ENCODE measurements around the gene LVRN. TPM values are rescaled to one million over a fixed set of nuclear protein-coding genes. Genes with fewer than 3 reads are reported as not detected.

LVRN gene
- polyA plus RNA-seq, 3 donors from 2014 or later, result not detected

- Mint-ChIP-seq H3K27me3 (ENCODE audit: low read depth in 3 of 3) (peaks cover 2 to 5% (median 3%) of the 10 kb centered on the region in 3 donors), H3K27ac (no peak overlapping the region), H3K4me3 (peak overlapping the region in 2 of 5 donors; percentile 14 to 27), H3K4me1 (peaks cover 0 to 13% of the 10 kb centered on the region in 2 donors), H3K9me3 (peaks cover 0 to 7% (median 0%) of the 10 kb centered on the region in 6 donors), H3K36me3 (no peaks in the 10 kb centered on the region)
- no peak for DNase-seq
Observed at GRCh38 chr5:115977096-115977495, 14.8 kb downstream of the LVRN start.

GRCh38 chr5:115977988-115978387 lies 15.7 kb downstream of the LVRN start:
- Mint-ChIP-seq H3K27ac (no peak overlapping the region), H3K9me3 (peaks cover 0 to 7% (median 0%) of the 10 kb centered on the region in 6 donors), H3K27me3 (ENCODE audit: low read depth in 3 of 3) (peaks cover 2 to 5% (median 3%) of the 10 kb centered on the region in 3 donors), H3K4me1 (peaks cover 0 to 13% of the 10 kb centered on the region in 2 donors), H3K4me3 (no peak overlapping the region), H3K36me3 (no peaks in the 10 kb centered on the region)
- DNase-seq, result no peak

GRCh38 chr5:115978779-115979178 lies 16.5 kb downstream of the LVRN start:
- no peak overlapping the region for H3K4me3 Mint-ChIP-seq
- no peak for DNase-seq
- peaks cover 0 to 13% of the 10 kb centered on the region in 2 donors for H3K4me1 Mint-ChIP-seq
- H3K9me3 Mint-ChIP-seq, result peaks cover 0 to 7% (median 0%) of the 10 kb centered on the region in 6 donors
- H3K27me3 Mint-ChIP-seq (ENCODE audit: low read depth in 3 of 3), result peaks cover 2 to 5% (median 3%) of the 10 kb centered on the region in 3 donors
- H3K36me3 Mint-ChIP-seq, result no peaks in the 10 kb centered on the region
- no peak overlapping the region for H3K27ac Mint-ChIP-seq

GRCh38 chr5:115979201-115980041 lies 17.1 kb downstream of the LVRN start:
- Mint-ChIP-seq H3K27ac (no peak overlapping the region), H3K36me3 (no peaks in the 10 kb centered on the region), H3K4me3 (no peak overlapping the region), H3K27me3 (ENCODE audit: low read depth in 3 of 3) (peaks cover 2 to 5% (median 3%) of the 10 kb centered on the region in 3 donors), H3K9me3 (peaks cover 0 to 7% (median 0%) of the 10 kb centered on the region in 6 donors), H3K4me1 (peaks cover 0 to 13% of the 10 kb centered on the region in 2 donors)
- no peak for DNase-seq

GRCh38 chr5:115983519-115983918 lies 21.2 kb downstream of the LVRN start:
- Mint-ChIP-seq H3K27me3 (ENCODE audit: low read depth in 3 of 3) (peaks cover 0 to 4% (median 2%) of the 10 kb centered on the region in 3 donors), H3K4me3 (no peak overlapping the region), H3K9me3 (peaks cover 0 to 2% (median 0%) of the 10 kb centered on the region in 6 donors), H3K4me1 (no peaks in the 10 kb centered on the region), H3K27ac (no peak overlapping the region), H3K36me3 (no peaks in the 10 kb centered on the region)
- no peak for DNase-seq

- H3K27me3 Mint-ChIP-seq (ENCODE audit: low read depth in 3 of 3), result peaks cover 0 to 5% (median 3%) of the 10 kb centered on the region in 3 donors
- no peaks in the 10 kb centered on the region for H3K4me1 Mint-ChIP-seq
- H3K4me3 Mint-ChIP-seq, result no peak overlapping the region
- no peaks in the 10 kb centered on the region for H3K9me3 Mint-ChIP-seq
- DNase-seq, result no peak
- no peaks in the 10 kb centered on the region for H3K36me3 Mint-ChIP-seq
- H3K27ac Mint-ChIP-seq, result no peak overlapping the region
Observed at GRCh38 chr5:115985802-115986757, 23.8 kb downstream of the LVRN start.

GRCh38 chr5:115988002-115988401 lies 25.7 kb downstream of the LVRN start:
- no peak overlapping the region for H3K27ac Mint-ChIP-seq
- no peaks in the 10 kb centered on the region for H3K9me3 Mint-ChIP-seq
- H3K4me1 Mint-ChIP-seq, result no peaks in the 10 kb centered on the region
- no peaks in the 10 kb centered on the region for H3K36me3 Mint-ChIP-seq
- H3K4me3 Mint-ChIP-seq, result no peak overlapping the region
- DNase-seq, result no peak
- peaks cover 0 to 7% (median 2%) of the 10 kb centered on the region in 3 donors for H3K27me3 Mint-ChIP-seq (ENCODE audit: low read depth in 3 of 3)

- Mint-ChIP-seq H3K9me3 (peaks cover 0 to 2% (median 0%) of the 10 kb centered on the region in 6 donors), H3K27me3 (ENCODE audit: low read depth in 3 of 3) (peaks cover 0 to 10% (median 2%) of the 10 kb centered on the region in 3 donors), H3K4me3 (no peak overlapping the region), H3K4me1 (no peaks in the 10 kb centered on the region), H3K27ac (no peak overlapping the region), H3K36me3 (no peaks in the 10 kb centered on the region)
- no peak for DNase-seq
Observed at GRCh38 chr5:115992848-115993350, 30.6 kb downstream of the LVRN start.

- H3K27me3 Mint-ChIP-seq (ENCODE audit: low read depth in 3 of 3), result peaks cover 0 to 10% (median 0%) of the 10 kb centered on the region in 3 donors
Observed at GRCh38 chr5:115995351-115995750, 33.1 kb downstream of the LVRN start.

GRCh38 chr5:116002116-116002906 lies 40.0 kb downstream of the LVRN start:
- DNase-seq, result no peak
- H3K27me3 Mint-ChIP-seq (ENCODE audit: low read depth in 3 of 3), result no peaks in the 10 kb centered on the region
- no peak overlapping the region for H3K27ac Mint-ChIP-seq
- H3K4me1 Mint-ChIP-seq, result no peaks in the 10 kb centered on the region
- no peaks in the 10 kb centered on the region for H3K9me3 Mint-ChIP-seq
- H3K4me3 Mint-ChIP-seq, result no peak overlapping the region
- no peaks in the 10 kb centered on the region for H3K36me3 Mint-ChIP-seq

More at GRCh38 chr5:115995351-115995750, 33.1 kb downstream of the LVRN start:
- H3K4me1 Mint-ChIP-seq, result no peaks in the 10 kb centered on the region
- no peak overlapping the region for H3K27ac Mint-ChIP-seq
- peaks cover 0 to 2% (median 0%) of the 10 kb centered on the region in 6 donors for H3K9me3 Mint-ChIP-seq
- H3K36me3 Mint-ChIP-seq, result no peaks in the 10 kb centered on the region
- no peak overlapping the region for H3K4me3 Mint-ChIP-seq
- DNase-seq, result no peak

- Mint-ChIP-seq H3K4me3 (no peak overlapping the region), H3K4me1 (no peaks in the 10 kb centered on the region), H3K9me3 (no peaks in the 10 kb centered on the region), H3K27me3 (ENCODE audit: low read depth in 3 of 3) (no peaks in the 10 kb centered on the region), H3K36me3 (no peaks in the 10 kb centered on the region), H3K27ac (no peak overlapping the region)
- DNase-seq, result no peak
Observed at GRCh38 chr5:116004248-116004647, 42.0 kb downstream of the LVRN start.

GRCh38 chr5:116009806-116010205 lies 47.5 kb downstream of the LVRN start:
- Mint-ChIP-seq H3K4me1 (no peaks in the 10 kb centered on the region), H3K27ac (no peak overlapping the region), H3K4me3 (no peak overlapping the region), H3K36me3 (no peaks in the 10 kb centered on the region), H3K27me3 (ENCODE audit: low read depth in 3 of 3) (peaks cover 0 to 4% (median 0%) of the 10 kb centered on the region in 3 donors), H3K9me3 (no peaks in the 10 kb centered on the region)
- DNase-seq, result no peak

- H3K4me1 Mint-ChIP-seq, result no peaks in the 10 kb centered on the region
- no peak overlapping the region for H3K27ac Mint-ChIP-seq
- H3K9me3 Mint-ChIP-seq, result no peaks in the 10 kb centered on the region
- no peak overlapping the region for H3K4me3 Mint-ChIP-seq
- H3K27me3 Mint-ChIP-seq (ENCODE audit: low read depth in 3 of 3), result peaks cover 0 to 4% (median 0%) of the 10 kb centered on the region in 3 donors
- H3K36me3 Mint-ChIP-seq, result no peaks in the 10 kb centered on the region
- no peak for DNase-seq
Observed at GRCh38 chr5:116011046-116011445, 48.8 kb downstream of the LVRN start.

Data from immature natural killer cell (primary cell).